Astrocyte (in vitro differentiated cells and primary cell): ENCODE data around the gene PSRC1. TPM values are rescaled to one million over a fixed set of nuclear protein-coding genes. Genes with fewer than 3 reads are reported as not detected.
A peak's percentile ranks its signal among the peaks of the same experiment; 100 is the strongest.

Source experiments
- DNase-seq: peaks from one replicate; pipeline ENCODE4 v3.0.0-alpha.2; 2010; ENCODE audit warnings: low read depth
- FAIRE-seq: peaks from 2 replicates; lab custom pipeline; 2011; peaks lifted over from hg19 to GRCh38; lab: Jason Lieb, UNC
- H2AFZ ChIP-seq: 2 replicates; pipeline ENCODE4 v1.6.0; 2012; ENCODE audit warnings: low read depth, low read length, inconsistent platforms
- H3K27ac ChIP-seq: 2 replicates; pipeline ENCODE4 v1.5.1; 2011; ENCODE audit warnings: low read depth, low read length, inconsistent platforms
- H3K27me3 ChIP-seq: 2 replicates; pipeline ENCODE4 v1.6.0; 2011; ENCODE audit warnings: low read length, inconsistent platforms; ENCODE audit not compliant: insufficient read depth
- H3K36me3 ChIP-seq: 2 replicates; pipeline ENCODE4 v1.5.1; 2011; ENCODE audit warnings: low read length, inconsistent platforms; ENCODE audit not compliant: insufficient read depth
- H3K4me1 ChIP-seq: 2 replicates; pipeline ENCODE4 v1.5.1; 2011; ENCODE audit warnings: low read length, inconsistent platforms; ENCODE audit not compliant: insufficient read depth
- H3K4me2 ChIP-seq: 2 replicates; pipeline ENCODE4 v1.6.0; 2012; ENCODE audit warnings: low read length, inconsistent platforms
- H3K4me3 ChIP-seq: 2 replicates; pipeline ENCODE4 v1.5.1; 2011; ENCODE audit warnings: low read depth, mild to moderate bottlenecking, low read length, inconsistent platforms; ENCODE audit not compliant: insufficient read depth
- H3K79me2 ChIP-seq: 2 replicates; pipeline ENCODE4 v1.6.0; 2012; ENCODE audit warnings: mild to moderate bottlenecking, low read length, inconsistent platforms; ENCODE audit not compliant: insufficient read depth
- H3K9ac ChIP-seq: 2 replicates; pipeline ENCODE4 v1.6.0; 2012; ENCODE audit warnings: mild to moderate bottlenecking, low read length, inconsistent platforms
- H3K9me3 ChIP-seq: 2 replicates; pipeline ENCODE4 v1.5.1; 2012; ENCODE audit warnings: low read depth, mild to moderate bottlenecking, low read length, inconsistent platforms; ENCODE audit not compliant: insufficient read depth
- H4K20me1 ChIP-seq: 2 replicates; pipeline ENCODE4 v1.6.0; 2012; ENCODE audit warnings: low read length, inconsistent platforms; ENCODE audit not compliant: insufficient read depth
- H3K27ac Mint-ChIP-seq: one replicate; pipeline ENCODE4 v1.8.0; 2021; ENCODE audit warnings: mild to moderate bottlenecking, mixed read lengths; ENCODE audit not compliant: unreplicated experiment
- H3K27me3 Mint-ChIP-seq: one replicate; pipeline ENCODE4 v1.8.0; 2021; ENCODE audit warnings: low read depth, mixed read lengths; ENCODE audit not compliant: unreplicated experiment
- H3K36me3 Mint-ChIP-seq: one replicate; pipeline ENCODE4 v1.8.0; 2021; ENCODE audit warnings: low read depth, mixed read lengths; ENCODE audit not compliant: unreplicated experiment
- H3K4me1 Mint-ChIP-seq: one replicate; pipeline ENCODE4 v1.8.0; 2021; ENCODE audit warnings: low read depth, mixed read lengths; ENCODE audit not compliant: unreplicated experiment
- H3K4me3 Mint-ChIP-seq: one replicate; pipeline ENCODE4 v1.8.0; 2021; ENCODE audit warnings: mild to moderate bottlenecking, moderate library complexity, mixed read lengths; ENCODE audit not compliant: unreplicated experiment
- H3K9me3 Mint-ChIP-seq: one replicate; pipeline ENCODE4 v1.8.0; 2021; ENCODE audit warnings: mild to moderate bottlenecking, mixed read lengths; ENCODE audit not compliant: unreplicated experiment
- CTCF ChIP-seq: IDR thresholded peaks from 2 replicates; pipeline ENCODE4 v1.5.1; 2011; ENCODE audit warnings: low read depth, mild to moderate bottlenecking, inconsistent platforms, low read length, moderate library complexity; ENCODE audit not compliant: insufficient read depth
- EZH2 ChIP-seq: IDR thresholded peaks from 2 replicates; pipeline ENCODE4 v1.6.1; 2012; ENCODE audit warnings: mild to moderate bottlenecking, low read length, inconsistent platforms; ENCODE audit not compliant: insufficient read depth
- total RNA-seq: library from RNA; stranded (reverse); gene quantifications from 2 replicates; pipeline ENCODE4 v1.2.1, GENCODE V29; 2021

Gene PSRC1
- total RNA-seq, 1 donor from 2014 or later = 7.7 TPM

DNA sequence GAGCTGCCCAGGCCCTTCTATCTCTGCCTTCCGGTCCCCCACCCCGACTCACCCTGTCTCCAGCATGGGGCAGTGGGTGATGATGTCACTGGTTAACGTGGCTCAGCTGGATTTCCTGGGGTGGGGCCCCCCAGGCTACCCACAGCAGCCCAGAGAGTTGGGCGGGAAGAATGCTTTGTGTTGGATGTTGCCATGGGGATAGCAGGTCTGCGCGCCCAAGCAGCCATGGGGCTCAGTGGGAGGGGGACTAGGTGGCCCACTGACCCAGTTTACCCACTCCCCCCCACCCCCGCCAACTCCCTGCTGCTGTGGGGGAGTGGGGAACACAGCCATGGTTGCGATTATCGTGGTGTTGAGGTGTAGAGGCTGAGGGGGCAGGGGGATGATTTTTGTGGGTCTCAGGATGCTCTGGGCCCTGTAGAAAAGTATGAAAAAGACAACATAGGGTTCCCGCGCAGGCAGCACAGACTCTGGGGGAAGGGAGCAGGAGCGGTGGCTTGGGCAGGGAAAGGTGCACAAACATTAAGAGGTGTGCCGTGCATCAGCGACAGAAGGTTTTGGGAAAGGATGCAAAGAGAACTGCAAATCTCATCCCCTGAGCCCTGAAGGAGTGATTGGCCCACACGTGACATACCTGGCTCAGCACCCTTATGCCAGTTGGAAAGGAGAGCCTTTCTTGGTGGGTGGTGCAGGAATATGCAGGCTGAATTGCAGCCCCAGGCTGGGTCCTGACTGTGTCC, 25.1 kb downstream of the PSRC1 start:
- peak overlapping the region; percentile 13 for H3K27ac ChIP-seq
- H3K9ac ChIP-seq = no peak overlapping the region
- Mint-ChIP-seq H3K27me3 (peaks cover 2% of the 10 kb centered on the region), H3K36me3 (peaks cover under 1% of the 10 kb centered on the region), H3K9me3 (no peaks in the 10 kb centered on the region), H3K27ac (peak overlapping the region; percentile 24), H3K4me3 (no peak overlapping the region), H3K4me1 (peaks cover 15% of the 10 kb centered on the region)
- H3K4me3 ChIP-seq = no peak overlapping the region
- no peaks in the 10 kb centered on the region for H4K20me1 ChIP-seq
- peak overlapping the region; percentile 1 for H3K4me2 ChIP-seq
- no peaks in the 10 kb centered on the region for H3K36me3 ChIP-seq
- peaks cover 2% of the 10 kb centered on the region for H3K79me2 ChIP-seq
- H2AFZ ChIP-seq = peak overlapping the region; percentile 46
- H3K9me3 ChIP-seq = no peaks in the 10 kb centered on the region
- TF ChIP-seq CTCF = no peak
- TF ChIP-seq EZH2 = no peak
- DNase-seq (no peak), FAIRE-seq (no peak)
- H3K4me1 ChIP-seq = peaks cover 21% of the 10 kb centered on the region
- no peaks in the 10 kb centered on the region for H3K27me3 ChIP-seq

DNA sequence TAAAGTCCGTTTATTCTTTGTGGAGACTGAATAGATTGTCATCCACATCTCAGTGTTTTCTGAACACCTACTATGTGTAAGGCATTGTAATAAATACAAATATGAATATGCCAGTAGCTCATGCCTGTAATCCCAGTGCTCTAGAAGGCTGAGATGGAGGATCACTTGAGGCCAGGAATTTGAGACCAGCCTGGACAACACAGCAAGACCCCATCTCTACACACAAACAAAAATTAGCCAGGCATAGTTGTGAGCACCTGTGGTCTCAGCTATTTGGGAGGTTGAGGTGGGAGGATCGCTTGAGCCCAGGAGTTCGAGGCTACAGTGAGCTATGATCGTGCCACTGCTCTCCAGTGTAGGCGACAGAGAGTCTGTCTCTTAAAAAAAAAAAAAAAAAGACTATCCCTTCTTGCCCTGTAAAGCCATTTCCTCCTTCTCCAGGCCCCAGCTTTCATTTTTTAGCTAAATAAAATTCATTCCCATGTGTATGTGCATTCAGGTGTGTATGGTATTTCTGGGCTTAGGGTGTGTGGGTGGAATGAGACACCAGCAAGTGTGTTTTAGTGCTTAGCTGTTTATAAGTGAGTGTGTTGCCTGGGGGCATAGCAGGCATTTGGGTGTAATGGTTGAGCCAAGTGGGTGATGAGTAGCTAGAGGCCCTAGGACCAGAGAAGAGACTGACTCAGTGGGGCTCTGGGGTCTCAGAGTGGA, 25.8 kb downstream of the PSRC1 start:
- H3K4me3 ChIP-seq = no peak overlapping the region
- Mint-ChIP-seq H3K27ac (no peak overlapping the region), H3K27me3 (peaks cover 2% of the 10 kb centered on the region), H3K4me3 (peak overlapping the region; percentile 23), H3K9me3 (no peaks in the 10 kb centered on the region), H3K4me1 (peaks cover 15% of the 10 kb centered on the region), H3K36me3 (peaks cover 7% of the 10 kb centered on the region)
- no peak for FAIRE-seq
- H3K27me3 ChIP-seq = no peaks in the 10 kb centered on the region
- peaks cover 4% of the 10 kb centered on the region for H3K79me2 ChIP-seq
- no peaks in the 10 kb centered on the region for H4K20me1 ChIP-seq
- peak overlapping the region; percentile 13 for H3K27ac ChIP-seq
- DNase-seq = no peak
- no peaks in the 10 kb centered on the region for H3K9me3 ChIP-seq
- TF ChIP-seq CTCF = no peak
- H3K4me2 ChIP-seq = peak overlapping the region; percentile 1
- no peaks in the 10 kb centered on the region for H3K36me3 ChIP-seq
- peak overlapping the region; percentile 46 for H2AFZ ChIP-seq
- H3K9ac ChIP-seq = no peak overlapping the region
- H3K4me1 ChIP-seq = peaks cover 21% of the 10 kb centered on the region
